A549 (cell line): ENCODE data around the gene MMP19.

Source experiments
- MYC ChIP-seq: IDR thresholded peaks from 2 replicates; pipeline ENCODE4 v1.6.1; 2012; ENCODE audit warnings: mild to moderate bottlenecking, inconsistent platforms, low read length, improper control_type of control experiment, borderline replicate concordance
- PHF8 ChIP-seq: fragments of 200-600 bp; sonication (generic); IDR thresholded peaks from 2 replicates; pipeline ENCODE4 v1.6.1; 2016; ENCODE audit warnings: low read depth, mild to moderate bottlenecking, antibody characterized with exemption, moderate library complexity, borderline replicate concordance
- POLR2A ChIP-seq: IDR thresholded peaks from 2 replicates; pipeline ENCODE4 v1.6.1; 2012; ENCODE audit warnings: mild to moderate bottlenecking, low read length
- RNF2 ChIP-seq: fragments of 200-600 bp; sonication (generic); IDR thresholded peaks from 2 replicates; pipeline ENCODE4 v1.6.1; 2016; ENCODE audit warnings: low read depth, mild to moderate bottlenecking, antibody characterized with exemption, moderate library complexity, borderline replicate concordance
- TF ChIP-seq, protein P1 (sequence below): fragments of >200 bp; sonication (Bioruptor Twin); formaldehyde crosslinking; IDR thresholded peaks from 3 replicates; pipeline ENCODE4 v1.5.1; 2016
- TF ChIP-seq, protein P2 (sequence below): fragments of 150-350 bp; IDR thresholded peaks from 2 replicates; pipeline ENCODE4 v1.6.1; 2014; ENCODE audit warnings: low read depth, mild to moderate bottlenecking, low read length

DNA sequence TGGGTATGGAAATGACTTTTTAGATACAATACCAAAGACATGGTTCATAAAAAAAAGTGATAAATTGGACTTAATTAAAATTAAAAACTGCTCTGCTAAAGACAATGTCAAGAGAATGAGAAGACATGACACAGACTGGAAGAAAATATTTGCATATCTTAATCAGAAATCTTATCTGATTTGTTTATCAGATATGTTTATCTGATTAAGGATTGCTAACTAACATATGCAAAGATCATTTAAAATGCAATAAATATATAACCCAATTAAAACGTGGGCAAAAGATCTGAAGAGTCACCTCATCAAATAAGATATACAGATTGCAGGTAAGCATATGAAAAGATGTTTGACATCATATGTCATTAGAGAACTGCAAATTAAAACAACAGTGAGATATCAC lies 10.0 kb upstream of the MMP19 start:
- TF ChIP-seq, protein P1, sequence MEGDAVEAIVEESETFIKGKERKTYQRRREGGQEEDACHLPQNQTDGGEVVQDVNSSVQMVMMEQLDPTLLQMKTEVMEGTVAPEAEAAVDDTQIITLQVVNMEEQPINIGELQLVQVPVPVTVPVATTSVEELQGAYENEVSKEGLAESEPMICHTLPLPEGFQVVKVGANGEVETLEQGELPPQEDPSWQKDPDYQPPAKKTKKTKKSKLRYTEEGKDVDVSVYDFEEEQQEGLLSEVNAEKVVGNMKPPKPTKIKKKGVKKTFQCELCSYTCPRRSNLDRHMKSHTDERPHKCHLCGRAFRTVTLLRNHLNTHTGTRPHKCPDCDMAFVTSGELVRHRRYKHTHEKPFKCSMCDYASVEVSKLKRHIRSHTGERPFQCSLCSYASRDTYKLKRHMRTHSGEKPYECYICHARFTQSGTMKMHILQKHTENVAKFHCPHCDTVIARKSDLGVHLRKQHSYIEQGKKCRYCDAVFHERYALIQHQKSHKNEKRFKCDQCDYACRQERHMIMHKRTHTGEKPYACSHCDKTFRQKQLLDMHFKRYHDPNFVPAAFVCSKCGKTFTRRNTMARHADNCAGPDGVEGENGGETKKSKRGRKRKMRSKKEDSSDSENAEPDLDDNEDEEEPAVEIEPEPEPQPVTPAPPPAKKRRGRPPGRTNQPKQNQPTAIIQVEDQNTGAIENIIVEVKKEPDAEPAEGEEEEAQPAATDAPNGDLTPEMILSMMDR: no peak
- TF ChIP-seq MYC: no peak
- no peak for TF ChIP-seq POLR2A
- TF ChIP-seq RNF2: no peak
- TF ChIP-seq, protein P2, sequence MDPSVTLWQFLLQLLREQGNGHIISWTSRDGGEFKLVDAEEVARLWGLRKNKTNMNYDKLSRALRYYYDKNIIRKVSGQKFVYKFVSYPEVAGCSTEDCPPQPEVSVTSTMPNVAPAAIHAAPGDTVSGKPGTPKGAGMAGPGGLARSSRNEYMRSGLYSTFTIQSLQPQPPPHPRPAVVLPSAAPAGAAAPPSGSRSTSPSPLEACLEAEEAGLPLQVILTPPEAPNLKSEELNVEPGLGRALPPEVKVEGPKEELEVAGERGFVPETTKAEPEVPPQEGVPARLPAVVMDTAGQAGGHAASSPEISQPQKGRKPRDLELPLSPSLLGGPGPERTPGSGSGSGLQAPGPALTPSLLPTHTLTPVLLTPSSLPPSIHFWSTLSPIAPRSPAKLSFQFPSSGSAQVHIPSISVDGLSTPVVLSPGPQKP: no peak
- TF ChIP-seq PHF8: no peak
